Activated T-helper 1 cell treated with anti-CD3 and anti-CD28 coated beads, Interleukin-2, amount 50 U/mL, for 16 hours (primary cell): ENCODE measurements around the gene ACVRL1.

ENCODE experiments used
- DNase-seq, 2 donors: peaks; one replicate each; pipeline ENCODE4 v3.0.0-alpha.2; 2020; ENCODE audit warnings: low read depth in 1 of 2, low spot score in 1 of 2

Gene ACVRL1

DNA sequence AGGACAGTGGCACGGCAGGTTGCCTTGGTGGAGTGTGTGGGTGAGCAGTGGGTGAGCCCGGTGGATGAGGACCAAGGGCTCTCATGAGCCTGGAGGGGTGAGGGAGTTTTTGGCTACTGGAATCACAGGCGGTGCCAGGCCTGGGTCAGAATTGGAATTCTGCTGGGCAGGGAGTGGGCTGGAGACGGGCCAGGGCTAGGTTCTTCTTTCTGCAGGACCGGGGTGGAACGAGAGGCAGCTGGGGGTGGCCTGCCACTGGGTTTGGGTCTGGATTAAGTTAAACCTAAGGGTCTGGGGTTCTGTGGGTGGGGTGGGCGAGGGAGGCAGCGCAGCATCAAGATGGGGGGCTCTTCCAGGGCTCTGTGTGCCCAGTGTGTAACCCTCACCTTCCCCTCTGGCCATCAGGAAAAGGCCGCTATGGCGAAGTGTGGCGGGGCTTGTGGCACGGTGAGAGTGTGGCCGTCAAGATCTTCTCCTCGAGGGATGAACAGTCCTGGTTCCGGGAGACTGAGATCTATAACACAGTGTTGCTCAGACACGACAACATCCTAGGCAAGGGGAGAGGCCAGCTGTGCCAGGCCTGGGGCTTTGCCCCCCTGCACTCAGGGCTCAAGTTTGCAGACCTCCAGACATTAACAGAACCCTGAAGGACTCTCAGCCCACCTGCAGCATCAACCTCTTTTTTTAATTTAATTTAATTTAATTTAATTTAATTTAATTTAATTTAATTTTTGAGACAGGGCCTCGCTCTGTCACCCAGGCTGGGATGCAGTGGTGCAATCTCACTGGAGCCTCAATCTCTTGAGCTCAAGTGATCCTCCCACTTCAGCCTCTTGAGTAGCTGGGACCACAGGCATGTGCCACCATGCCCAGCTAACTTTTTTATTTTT lies 7.0 kb downstream of the ACVRL1 start:
- DNase-seq, result no peak

DNA sequence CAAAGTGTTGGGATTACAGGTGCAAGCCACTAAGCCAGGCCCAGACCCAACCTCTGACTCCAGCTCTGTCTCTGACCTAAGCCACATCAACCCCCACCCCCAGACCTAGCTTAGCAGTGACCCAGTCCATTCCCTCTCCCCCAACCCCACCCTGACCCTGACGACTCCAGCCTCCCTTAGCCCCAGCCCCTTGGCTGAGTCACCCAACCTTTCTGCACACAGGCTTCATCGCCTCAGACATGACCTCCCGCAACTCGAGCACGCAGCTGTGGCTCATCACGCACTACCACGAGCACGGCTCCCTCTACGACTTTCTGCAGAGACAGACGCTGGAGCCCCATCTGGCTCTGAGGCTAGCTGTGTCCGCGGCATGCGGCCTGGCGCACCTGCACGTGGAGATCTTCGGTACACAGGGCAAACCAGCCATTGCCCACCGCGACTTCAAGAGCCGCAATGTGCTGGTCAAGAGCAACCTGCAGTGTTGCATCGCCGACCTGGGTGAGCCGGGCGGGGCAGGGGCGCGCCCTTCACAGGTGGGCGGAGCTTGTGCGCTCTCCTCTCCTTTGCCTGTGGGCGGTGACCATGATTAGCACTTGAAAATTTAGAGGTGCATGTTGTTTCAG lies 7.8 kb downstream of the ACVRL1 start:
- DNase-seq, result no peak

DNA sequence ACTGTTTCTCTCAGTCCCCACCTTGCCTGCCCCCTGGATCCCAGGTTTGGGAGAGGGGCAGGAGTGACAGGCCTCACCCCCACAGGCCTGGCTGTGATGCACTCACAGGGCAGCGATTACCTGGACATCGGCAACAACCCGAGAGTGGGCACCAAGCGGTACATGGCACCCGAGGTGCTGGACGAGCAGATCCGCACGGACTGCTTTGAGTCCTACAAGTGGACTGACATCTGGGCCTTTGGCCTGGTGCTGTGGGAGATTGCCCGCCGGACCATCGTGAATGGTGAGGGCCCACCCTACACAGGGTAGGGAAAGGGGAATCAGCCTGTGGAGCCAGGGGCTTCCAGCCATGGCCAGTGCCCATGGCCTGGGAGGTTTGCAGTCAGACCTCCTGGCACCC lies 8.6 kb downstream of the ACVRL1 start:
- DNase-seq, result no peak

DNA sequence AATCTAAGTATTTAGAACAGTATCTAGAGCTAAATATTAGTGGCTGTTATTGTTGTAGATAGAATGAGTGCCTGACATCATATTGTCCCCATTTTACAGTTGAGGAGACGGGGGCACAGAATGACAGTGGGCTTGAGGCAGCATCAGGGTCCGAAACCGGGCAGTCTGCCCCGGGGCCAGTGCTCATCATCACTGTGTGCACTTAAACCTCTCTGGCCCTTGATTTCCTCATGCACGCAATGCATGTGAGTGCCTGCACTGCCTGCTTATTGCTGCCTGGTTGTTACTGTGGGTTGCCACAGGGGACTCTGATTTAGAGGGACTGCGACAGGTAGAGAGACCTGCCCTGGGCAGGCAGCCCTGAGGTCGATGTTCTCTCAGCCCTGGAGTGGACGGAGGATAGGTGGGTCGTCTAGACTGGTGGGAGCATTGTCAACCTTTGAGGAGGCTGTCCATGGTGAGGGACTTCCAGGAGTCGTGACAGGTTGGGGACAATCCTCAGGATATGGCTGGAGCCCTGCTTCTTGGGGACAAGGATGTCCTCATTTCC lies 9.8 kb downstream of the ACVRL1 start:
- no peak for DNase-seq

DNA sequence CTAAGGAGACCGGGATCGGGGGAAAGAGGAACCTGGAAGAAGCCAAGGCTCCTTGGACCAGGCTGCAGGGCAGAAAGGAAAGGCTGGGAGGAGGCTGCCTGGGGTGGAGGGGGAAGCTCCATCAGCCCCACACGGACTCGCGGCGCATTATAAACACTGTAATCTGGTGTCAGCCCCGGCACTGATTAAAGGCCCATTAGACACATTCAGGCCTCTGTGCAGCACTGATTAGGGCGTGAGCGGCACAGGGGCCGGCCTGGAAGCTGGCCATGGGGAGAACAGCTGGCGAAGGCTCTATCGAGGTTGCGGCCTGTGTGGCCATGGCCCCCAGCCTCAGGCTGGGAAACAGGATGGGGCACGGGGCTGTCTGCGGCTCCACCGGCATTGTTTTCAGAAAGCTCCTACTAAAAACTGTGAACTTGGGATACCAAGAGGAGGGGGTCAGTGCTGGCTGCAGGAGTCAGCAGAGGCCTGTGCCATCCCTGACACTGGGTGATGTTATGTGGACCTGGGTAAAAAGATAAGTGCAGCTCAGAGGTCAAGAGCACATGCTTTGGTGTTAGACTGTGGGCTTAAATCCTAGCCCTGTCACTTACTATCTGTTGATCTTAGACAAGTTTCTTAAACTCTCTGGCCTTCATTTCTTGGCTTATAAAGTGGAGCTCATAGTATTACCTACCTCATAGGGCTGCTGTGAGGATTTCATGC lies 10.6 kb downstream of the ACVRL1 start:
- DNase-seq, result no peak

DNA sequence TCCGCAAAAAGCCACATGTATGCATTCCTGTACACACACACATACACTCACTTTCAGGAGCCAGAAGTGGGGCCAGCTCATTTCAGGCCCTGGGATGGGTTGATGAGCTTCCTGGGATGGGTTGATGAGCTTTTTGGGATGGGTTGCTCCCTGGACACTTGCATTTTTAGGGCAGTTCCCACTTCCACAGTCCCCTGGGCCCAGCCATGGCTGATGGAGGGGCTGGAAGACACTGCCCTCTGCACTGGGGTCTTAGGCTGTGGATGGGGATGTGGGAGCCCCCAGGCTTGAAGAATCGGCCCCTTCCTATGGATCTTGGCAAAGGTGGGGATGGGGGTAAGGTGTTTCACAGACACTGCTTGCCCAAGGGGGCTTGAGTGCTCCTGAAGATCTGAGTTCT lies 12.7 kb downstream of the ACVRL1 start:
- DNase-seq, result no peak

DNA sequence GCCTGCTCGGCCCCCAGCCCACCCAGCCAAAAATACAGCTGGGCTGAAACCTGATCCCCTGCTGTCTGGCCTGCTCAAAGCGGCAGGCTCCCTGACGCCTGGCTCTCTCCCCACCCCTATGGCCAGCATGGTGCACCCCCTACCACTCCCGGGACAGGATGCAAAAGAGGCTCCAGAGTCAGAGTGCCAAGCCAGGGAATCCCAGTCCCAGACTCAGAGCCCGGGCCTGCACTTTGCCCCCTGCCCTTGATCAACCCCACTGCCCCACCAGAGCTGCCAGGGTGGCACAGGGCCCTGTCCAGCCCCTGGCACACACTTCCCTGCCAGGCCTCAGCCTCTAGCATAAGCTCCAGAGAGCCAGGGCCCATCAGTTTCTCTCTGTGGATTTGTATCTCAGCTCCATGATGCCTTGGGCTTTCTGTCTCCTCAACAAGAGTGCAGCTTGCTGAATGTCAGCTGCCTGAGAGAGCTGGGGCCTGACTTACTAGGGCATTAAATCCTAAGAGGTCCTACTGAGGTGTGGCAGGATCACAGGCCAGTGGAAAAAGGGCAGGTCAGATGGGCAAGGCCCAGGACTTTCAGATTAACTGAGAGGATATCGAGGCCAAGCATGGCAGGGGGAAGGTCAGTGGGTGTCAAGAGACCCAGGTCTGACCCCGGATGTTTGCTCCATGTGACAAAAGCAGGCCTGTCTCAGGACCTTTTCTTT lies 13.9 kb downstream of the ACVRL1 start:
- DNase-seq, result no peak

DNA sequence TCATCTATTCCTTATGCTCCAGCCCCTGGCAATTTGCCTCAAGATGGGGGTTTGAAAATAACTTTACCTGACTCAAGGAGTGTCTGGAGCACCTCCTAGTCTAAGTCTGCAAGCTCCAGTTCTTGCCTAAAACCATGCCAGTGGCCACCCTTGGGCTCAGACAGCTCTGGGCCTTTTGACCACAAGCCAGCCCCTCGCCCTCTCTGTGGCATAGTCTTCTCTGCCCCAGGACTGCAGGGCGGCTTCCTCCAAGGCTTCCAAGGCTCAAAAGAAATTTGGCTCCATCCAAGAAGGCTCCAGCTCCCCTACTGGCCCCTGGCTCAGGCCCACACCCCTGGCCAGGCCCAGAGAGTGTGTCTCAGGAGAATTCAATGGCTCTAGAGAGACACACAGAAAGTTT lies 14.8 kb downstream of the ACVRL1 start:
- no peak for DNase-seq

DNA sequence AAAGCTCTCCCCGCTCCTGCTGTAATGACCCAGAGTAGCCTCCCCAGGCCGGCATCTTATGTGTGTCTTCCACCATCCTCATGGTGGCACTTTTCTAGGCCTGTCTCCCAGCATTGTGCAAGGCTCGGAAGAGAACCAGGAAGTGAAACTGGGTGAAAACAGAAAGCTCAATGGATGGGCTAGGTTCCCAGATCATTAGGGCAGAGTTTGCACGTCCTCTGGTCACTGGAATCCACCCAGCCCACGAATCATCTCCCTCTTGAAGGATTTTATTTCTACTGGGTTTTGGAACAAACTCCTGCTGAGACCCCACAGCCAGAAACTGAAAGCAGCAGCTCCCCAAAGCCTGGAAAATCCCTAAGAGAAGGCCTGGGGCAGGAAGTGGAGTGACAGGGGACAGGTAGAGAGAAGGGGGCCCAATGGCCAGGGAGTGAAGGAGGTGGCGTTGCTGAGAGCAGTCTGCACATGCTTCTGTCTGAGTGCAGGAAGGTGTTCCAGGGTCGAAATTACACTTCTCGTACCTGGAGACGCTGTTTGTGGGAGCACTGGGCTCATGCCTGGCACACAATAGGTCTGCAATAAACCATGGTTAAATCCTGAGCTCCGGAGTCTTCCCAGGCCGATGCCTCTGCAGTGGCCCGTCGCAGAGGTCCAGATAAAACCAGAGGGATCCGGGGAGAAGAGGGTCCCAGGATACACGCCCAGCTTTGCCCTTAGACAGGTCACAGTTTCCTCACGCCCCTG lies 15.6 kb downstream of the ACVRL1 start:
- no peak for DNase-seq

DNA sequence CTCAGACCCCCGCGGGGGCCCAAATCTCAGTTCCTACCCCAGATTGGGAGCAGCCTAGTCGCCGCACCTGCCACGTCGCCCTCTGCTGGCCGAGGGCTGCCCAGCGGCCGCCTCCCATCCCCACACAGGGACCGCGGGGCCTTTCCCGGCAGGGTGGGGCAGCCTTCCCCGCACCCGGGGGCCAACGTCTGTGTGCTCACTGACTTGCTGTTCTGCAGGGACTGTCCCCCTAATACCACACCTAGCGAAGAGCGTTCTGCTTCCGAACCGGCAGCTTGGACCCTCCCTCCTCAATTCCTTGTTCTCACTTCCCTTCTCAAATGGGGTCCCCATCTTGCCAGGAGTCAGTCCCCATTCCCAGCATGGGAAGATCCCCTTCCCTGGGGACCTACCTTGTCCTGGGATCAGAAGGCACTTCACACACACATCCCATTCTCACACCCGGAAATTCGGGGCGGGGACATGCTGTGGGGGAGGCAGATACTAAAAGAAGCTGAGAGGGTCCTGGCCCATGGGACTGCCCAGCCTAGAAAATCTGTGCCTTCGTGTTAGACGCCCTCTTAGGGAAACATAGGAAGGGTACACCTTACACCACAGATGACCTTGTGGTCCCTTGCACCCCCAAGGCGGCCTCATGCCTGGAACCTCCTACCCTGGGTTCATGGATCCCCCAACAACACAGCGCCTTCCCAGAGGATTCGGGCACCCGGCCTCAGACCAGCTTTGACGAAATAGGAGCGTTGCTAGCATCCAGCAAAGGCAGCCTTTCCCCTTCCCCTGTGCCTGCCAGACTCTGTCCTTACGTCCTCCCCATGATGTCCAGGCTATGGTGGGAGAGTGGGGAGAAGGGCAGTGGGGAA lies 16.4 kb downstream of the ACVRL1 start:
- peak; percentile 29 to 31 for DNase-seq

DNA sequence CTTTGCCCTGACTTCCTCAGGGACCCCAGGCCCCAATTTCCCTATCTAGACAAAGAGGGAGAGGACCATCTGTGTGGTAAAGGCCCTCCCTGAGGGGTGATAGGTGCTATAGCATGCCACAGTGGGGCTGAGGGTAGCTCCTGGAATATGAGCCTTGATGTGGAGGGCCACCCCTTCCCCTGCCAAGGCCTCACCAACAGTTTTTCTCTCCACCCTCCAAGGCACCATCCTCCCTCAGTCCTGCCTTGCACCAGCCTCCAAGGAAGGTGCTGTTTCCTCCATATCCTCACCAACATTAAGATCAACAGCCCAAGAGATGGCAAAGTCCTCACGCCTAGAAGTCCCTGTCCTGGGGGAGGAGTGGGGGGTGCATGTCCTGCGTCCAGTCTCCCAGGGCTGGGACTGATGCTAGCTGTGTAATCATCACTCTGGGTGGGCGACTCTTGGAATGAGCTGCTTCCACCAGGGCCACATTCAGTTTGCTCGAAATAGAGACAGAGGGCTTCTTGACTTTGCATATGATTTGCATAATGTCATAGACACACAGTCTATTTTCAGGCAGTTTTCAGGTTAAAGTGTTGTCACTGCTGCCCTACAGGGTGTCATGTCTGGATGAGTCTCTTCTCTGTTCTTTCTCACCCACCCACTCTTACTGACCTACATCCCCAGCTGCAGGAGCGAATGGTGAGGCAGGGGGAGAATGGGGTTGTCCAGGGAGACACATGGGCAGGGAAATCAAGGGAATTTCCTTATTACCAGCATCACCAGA lies 17.4 kb downstream of the ACVRL1 start:
- DNase-seq, result no peak

DNA sequence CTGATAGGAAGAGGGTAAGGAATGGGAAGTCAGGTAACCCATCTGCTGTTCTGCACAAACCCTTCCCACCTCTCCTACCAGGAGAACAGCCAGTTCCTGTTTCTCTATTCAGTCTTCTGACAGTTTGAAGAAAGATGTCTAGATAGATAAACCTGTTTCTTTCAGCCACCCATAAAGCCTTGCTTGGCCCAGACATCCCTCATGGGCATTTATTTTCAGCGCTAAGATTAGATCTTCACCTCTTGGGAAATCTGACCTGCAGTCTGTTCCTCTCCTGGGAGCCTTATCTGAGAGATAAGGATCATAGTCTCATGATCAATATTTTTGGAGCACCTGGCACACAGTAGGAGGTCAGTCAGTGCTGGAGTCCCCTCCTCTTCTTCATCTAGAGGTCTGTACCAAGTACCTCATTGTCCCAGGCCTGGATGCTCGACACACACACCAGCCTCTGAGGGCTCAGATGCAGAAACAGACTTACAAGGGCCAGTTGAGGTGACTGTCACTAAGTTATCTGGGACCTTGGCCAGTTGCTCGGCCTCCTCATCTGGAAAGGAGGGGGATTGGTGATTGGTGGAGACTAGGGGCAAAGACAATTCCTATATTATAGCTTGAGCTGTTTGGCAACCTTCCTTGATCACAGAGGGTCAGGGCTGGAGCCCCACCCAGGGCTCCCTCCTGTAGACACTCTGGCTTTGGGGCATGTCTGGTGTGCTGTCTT lies 18.2 kb downstream of the ACVRL1 start:
- DNase-seq, result no peak

DNA sequence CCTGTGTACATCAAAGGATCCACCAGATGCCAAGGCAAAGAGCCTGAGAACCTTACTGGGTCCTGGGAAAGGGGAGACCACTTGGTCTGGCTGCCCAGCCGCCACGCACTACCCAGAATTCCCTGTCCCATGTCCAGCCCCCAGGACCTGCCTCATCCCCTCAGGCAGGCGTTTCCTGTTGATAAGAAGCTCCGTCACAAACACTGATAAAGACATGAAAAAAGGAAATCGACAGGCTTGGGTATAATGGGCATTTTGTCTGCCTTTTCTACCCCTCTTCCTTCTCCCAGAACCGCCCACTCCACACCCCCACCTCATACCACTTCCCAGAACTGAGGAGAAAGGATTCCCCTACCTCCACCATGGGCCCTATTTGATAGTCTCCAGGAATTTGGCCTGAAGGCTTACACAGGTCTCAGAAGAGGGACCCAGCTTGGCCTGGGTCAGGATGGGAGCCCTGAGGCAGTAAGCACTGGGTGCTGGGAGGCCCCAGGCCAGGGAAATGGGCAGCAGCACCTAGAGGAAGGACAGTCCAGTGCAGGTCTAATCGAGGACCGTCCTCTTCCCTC lies 18.8 kb downstream of the ACVRL1 start:
- no peak for DNase-seq

DNA sequence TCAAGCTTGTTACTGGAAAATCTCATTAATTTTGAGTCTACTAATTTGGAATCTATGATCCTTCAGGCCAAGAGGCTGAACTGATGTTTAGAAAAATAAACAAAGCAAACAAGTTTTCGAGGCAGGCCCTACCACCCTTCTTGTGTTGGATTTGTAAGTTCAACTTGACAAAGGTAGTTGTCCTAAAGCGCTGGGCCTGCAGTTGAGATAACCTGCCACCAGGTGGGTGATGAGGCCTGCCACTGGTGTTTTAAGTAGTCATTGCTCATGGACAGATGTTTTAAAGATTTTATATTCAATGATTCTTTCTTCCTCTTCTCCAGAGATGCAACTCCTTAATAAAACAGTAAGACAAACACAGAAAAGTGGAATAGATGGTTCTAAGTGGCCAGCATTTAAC lies 19.4 kb downstream of the ACVRL1 start:
- peak in 1 of 2 donors; percentile 28 for DNase-seq

DNA sequence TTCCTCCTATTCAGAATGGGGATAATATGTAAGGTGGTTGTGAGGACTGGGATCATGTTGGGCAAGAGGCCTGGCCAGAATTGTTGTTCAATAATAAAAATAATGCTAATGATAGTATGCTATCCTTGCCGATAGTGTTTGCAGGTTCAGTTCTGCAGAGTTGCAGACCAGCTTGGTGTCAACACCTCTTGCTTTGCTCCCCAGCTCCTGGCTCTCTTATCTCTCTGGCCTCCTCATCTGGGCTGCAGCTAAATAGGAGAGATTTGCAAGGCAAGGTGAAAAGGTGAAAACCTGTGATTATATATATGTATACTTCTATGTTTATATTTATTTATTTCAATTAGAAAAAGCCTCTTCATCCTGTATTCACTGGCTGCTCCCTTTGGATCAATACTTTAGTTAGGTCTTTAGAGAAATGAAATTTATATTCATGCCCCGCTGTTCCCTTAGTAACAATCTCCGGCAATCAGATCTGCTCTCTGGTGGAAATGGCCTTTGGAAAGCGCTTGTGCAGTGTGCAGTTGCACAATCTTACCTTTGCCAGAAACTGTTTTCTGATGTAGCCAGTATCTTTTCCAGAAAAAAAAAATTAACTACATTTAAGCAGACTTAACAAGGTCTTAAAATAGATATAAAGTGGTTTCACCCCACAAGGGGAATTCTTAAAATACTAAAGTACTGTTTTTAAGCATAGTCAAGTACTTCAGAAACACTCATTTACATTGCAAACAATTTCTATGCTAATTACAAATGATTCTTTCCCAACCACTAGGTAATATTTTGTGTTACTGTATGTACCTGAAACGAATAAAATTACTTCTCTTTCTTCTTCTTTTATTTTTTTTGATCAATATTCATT lies 25.1 kb downstream of the ACVRL1 start:
- DNase-seq, result no peak

DNA sequence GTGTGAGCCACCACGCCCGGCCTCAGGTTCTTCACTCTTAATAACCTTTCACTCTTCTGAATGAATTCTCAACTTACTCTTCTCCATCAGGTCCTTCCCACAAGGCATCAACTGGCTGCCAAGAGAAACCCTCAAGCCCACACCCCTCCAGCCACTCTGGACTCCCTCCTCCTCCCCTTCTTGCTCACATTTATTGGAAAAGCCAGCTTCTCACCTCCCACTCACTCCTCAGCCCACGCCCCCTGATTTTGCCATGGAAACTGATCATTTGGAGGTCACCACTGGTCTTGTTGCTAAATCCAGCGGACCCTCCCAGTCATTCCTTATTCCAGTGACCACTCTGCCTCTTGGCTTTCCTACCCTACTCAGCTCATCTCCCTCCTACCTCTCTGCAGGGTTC lies 26.8 kb downstream of the ACVRL1 start:
- DNase-seq, result no peak

DNA sequence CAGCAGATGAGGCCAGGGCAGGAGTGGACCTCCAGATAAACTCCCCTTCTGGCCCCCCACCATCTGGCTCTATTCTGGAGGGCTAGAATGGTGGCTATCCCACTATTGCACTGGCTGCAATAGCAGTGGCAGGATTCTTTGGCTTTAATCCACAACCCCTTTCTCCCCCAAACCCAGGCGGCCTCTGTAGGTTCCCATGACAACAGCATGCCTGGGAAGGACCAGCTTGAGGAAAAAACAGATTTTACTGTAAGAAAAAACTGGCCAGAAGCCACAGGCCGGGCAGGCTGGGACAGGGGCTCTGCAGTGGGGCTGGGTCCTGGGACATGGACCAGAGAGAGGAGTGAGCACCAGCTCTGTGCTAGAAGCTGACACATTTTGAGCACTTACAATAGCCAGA lies 30.6 kb downstream of the ACVRL1 start:
- DNase-seq, result no peak
